ENCODE measurements around the gene SETSIP.

SETSIP gene, protein sequence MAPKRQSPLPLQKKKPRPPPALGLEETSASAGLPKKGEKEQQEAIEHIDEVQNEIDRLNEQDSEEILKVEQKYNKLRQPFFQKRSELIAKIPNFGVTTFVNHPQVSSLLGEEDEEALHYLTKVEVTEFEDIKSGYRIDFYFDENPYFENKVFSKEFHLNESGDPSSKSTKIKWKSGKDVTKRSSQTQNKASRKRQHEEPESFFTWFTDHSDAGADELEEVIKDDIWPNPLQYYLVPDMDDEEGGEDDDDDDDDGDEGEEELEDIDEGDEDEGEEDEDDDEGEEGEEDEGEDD

DNA sequence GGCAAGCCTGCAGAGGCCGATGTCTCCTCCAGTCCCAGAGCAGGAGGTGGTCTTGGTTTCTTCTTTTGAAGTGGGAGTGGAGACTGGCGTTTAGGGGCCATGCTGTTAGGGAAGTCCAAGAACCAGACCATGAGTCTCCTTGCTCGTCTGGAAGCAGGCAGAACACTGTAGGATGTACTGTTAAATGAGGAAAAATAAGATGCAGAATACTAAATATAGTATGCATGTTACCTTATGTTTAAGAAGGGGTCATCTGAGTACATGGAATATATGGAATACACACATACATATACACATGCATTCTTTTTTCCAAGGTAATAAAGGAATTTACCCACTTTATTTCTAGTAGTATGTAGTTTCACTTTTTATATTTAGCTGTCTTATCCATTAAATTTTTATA is at the start of gene SETSIP:
TSS of gene SETSIP (minus strand) at position 101 of the 400 bp plus-strand sequence. CDS start at position 101, 0 bp downstream.
- no peak for DNase-seq (ENCODE audit: low read depth, low spot score)
- Histone ChIP-seq H3K4me3 (ENCODE audit: insufficient read length, low read depth) (no peak within 1 kb of the TSS), H3K9me3 (ENCODE audit: insufficient read depth, low read length) (no peaks in the 10 kb centered on the region), H3K9ac (ENCODE audit: insufficient read length, low read depth) (no peak within 1 kb of the TSS), H3K27me3 (ENCODE audit: insufficient read depth, insufficient read length) (no peaks in the 10 kb centered on the region), H3K36me3 (ENCODE audit: insufficient read depth, insufficient read length, low read length) (no peaks in the 10 kb centered on the region), H3K4me1 (ENCODE audit: insufficient read depth, insufficient read length) (no peaks in the 10 kb centered on the region)
- no peak for TF ChIP-seq ZNF274 (IDR thresholded peaks at IDR 0.05; ENCODE audit: low read depth, low read length)
- TF ChIP-seq SUZ12 (IDR thresholded peaks at IDR 0.05; ENCODE audit: extremely low read depth, insufficient read depth, insufficient read length) = no peak
- no peak for TF ChIP-seq YY1 (IDR thresholded peaks at IDR 0.05; ENCODE audit: insufficient read depth, insufficient read length)

DNA sequence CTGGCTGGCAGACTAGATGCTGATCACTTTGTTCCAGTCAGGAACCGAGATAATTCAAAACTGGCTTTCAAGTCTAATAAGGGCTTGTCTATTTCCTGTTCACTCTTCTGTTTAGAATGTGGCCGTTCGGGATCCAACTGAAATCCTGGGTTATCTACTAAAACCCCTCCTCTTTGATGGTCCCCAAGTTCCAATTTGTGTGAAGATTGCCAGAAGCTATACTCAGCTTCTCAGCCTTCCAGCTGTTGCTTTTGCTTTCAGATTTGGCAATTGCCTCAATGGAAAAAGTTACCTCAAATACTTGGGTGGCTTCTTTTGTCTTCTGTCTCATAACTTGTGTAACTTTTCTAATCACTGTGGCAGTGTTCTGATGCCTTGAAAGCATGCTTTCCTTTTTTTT is 48.7 kb upstream of the SETSIP start:
- Histone ChIP-seq H3K36me3 (ENCODE audit: insufficient read depth, insufficient read length, low read length) (no peaks in the 10 kb centered on the region), H3K4me1 (ENCODE audit: insufficient read depth, insufficient read length) (no peaks in the 10 kb centered on the region), H3K4me3 (ENCODE audit: insufficient read length, low read depth) (no peak overlapping the region), H3K27me3 (ENCODE audit: insufficient read depth, insufficient read length) (no peaks in the 10 kb centered on the region), H3K9ac (ENCODE audit: insufficient read length, low read depth) (no peak overlapping the region), H3K9me3 (ENCODE audit: insufficient read depth, low read length) (no peaks in the 10 kb centered on the region)
- DNase-seq (ENCODE audit: low read depth, low spot score) = no peak
- TF ChIP-seq YY1 (IDR thresholded peaks at IDR 0.05; ENCODE audit: insufficient read depth, insufficient read length) (no peak), SUZ12 (IDR thresholded peaks at IDR 0.05; ENCODE audit: extremely low read depth, insufficient read depth, insufficient read length) (no peak), ZNF274 (IDR thresholded peaks at IDR 0.05; ENCODE audit: low read depth, low read length) (no peak)

DNA sequence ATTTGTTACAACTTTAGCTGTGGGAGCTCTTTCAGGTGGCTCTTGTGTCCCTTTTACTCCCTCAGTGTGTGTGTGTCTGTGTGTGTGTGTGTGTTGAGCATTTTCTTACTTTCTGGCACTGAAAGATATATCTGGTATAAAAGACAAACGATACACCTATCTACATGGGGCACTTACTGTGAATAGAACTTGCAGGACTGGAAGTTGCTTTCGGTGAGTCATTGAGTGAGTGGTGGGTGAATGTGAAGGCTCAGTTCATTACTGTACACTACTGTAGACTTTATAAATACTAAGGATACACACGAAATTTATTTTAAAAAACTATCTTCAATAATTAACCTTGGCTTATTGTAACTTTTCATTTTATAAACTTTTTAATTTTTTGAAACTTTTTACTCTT is 43.6 kb upstream of the SETSIP start:
- H3K4me1 ChIP-seq (ENCODE audit: insufficient read depth, insufficient read length) = no peaks in the 10 kb centered on the region
- TF ChIP-seq SUZ12 (IDR thresholded peaks at IDR 0.05; ENCODE audit: extremely low read depth, insufficient read depth, insufficient read length) (no peak), ZNF274 (IDR thresholded peaks at IDR 0.05; ENCODE audit: low read depth, low read length) (no peak), YY1 (IDR thresholded peaks at IDR 0.05; ENCODE audit: insufficient read depth, insufficient read length) (no peak)
- no peak for DNase-seq (ENCODE audit: low read depth, low spot score)
- H3K27me3 ChIP-seq (ENCODE audit: insufficient read depth, insufficient read length) = no peaks in the 10 kb centered on the region
- H3K9me3 ChIP-seq (ENCODE audit: insufficient read depth, low read length) = no peaks in the 10 kb centered on the region
- H3K4me3 ChIP-seq (ENCODE audit: insufficient read length, low read depth) = no peak overlapping the region
- H3K9ac ChIP-seq (ENCODE audit: insufficient read length, low read depth) = no peak overlapping the region
- no peaks in the 10 kb centered on the region for H3K36me3 ChIP-seq (ENCODE audit: insufficient read depth, insufficient read length, low read length)

DNA sequence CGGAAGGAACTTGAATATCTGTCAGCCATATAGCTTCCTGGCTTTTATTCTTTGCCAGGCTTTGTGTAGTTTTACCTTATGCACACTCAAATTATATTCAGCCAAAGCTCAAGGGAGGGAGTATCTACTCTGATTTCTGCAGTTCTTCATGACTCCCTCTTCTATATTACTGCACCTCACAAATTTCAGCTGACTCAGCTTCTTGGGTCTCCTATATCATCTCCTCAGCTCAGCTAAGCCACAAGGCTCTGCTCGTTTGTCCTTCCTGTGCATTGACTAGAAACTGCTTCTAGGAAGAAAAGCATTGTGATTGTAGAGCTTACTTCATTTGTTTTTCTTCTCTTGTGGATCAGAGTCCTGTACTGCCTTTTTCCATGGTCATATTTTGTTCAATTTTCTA is 42.3 kb upstream of the SETSIP start:
- no peaks in the 10 kb centered on the region for H3K4me1 ChIP-seq (ENCODE audit: insufficient read depth, insufficient read length)
- TF ChIP-seq SUZ12 (IDR thresholded peaks at IDR 0.05; ENCODE audit: extremely low read depth, insufficient read depth, insufficient read length) (no peak), YY1 (IDR thresholded peaks at IDR 0.05; ENCODE audit: insufficient read depth, insufficient read length) (no peak), ZNF274 (IDR thresholded peaks at IDR 0.05; ENCODE audit: low read depth, low read length) (no peak)
- no peaks in the 10 kb centered on the region for H3K27me3 ChIP-seq (ENCODE audit: insufficient read depth, insufficient read length)
- no peaks in the 10 kb centered on the region for H3K9me3 ChIP-seq (ENCODE audit: insufficient read depth, low read length)
- no peak overlapping the region for H3K9ac ChIP-seq (ENCODE audit: insufficient read length, low read depth)
- no peak for DNase-seq (ENCODE audit: low read depth, low spot score)
- no peaks in the 10 kb centered on the region for H3K36me3 ChIP-seq (ENCODE audit: insufficient read depth, insufficient read length, low read length)
- no peak overlapping the region for H3K4me3 ChIP-seq (ENCODE audit: insufficient read length, low read depth)

DNA sequence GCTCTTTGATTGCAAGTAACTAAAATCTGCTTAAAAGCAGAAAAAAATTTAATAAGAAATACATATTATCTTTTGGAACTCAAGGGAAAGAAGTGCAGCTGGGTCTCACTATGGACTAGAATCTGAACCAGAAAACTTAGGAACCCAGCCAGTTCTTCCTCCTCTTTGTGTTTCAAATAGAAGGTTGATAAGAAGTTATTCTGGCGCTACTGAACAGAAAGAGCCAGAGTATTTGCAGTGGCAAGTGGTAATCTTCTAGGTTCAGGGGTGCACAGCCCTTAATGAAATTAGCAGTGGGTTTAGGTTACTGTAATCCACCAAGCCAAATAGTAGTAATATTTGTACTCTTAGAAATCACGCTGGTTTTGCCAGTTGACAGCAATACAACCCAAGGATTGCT is 33.4 kb upstream of the SETSIP start:
- H3K4me1 ChIP-seq (ENCODE audit: insufficient read depth, insufficient read length) = no peaks in the 10 kb centered on the region
- no peaks in the 10 kb centered on the region for H3K9me3 ChIP-seq (ENCODE audit: insufficient read depth, low read length)
- H3K9ac ChIP-seq (ENCODE audit: insufficient read length, low read depth) = no peak overlapping the region
- no peak for DNase-seq (ENCODE audit: low read depth, low spot score)
- TF ChIP-seq ZNF274 (IDR thresholded peaks at IDR 0.05; ENCODE audit: low read depth, low read length) (no peak), SUZ12 (IDR thresholded peaks at IDR 0.05; ENCODE audit: extremely low read depth, insufficient read depth, insufficient read length) (no peak), YY1 (IDR thresholded peaks at IDR 0.05; ENCODE audit: insufficient read depth, insufficient read length) (no peak)
- no peak overlapping the region for H3K4me3 ChIP-seq (ENCODE audit: insufficient read length, low read depth)
- no peaks in the 10 kb centered on the region for H3K36me3 ChIP-seq (ENCODE audit: insufficient read depth, insufficient read length, low read length)
- H3K27me3 ChIP-seq (ENCODE audit: insufficient read depth, insufficient read length) = no peaks in the 10 kb centered on the region

DNA sequence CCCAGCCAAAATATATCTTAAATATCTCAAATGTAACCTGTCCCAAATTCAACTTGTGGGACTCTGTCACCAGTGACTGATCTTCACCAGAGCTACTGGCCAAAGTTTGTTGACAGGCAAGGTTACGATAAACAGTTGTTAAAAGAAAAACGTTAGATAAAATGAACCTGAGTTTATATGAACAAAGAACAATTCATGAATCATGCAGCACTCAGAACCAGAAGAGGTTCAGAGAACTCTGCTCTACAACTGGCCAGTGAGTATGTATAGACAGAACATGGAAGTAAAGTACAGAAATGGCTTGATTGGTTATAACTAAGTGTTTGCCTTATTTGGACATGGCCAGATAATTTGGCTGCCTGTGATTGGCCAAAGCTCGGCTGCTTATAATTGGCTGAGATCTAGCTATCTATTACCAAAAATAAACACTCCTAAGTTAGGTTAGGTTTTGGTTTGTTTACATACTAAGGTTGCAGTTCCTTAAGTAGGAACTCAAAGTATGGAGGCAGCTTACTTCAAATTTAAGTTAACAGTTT is 30.4 kb upstream of the SETSIP start:
- H3K4me3 ChIP-seq (ENCODE audit: insufficient read length, low read depth) = no peak overlapping the region
- no peaks in the 10 kb centered on the region for H3K4me1 ChIP-seq (ENCODE audit: insufficient read depth, insufficient read length)
- no peaks in the 10 kb centered on the region for H3K9me3 ChIP-seq (ENCODE audit: insufficient read depth, low read length)
- H3K9ac ChIP-seq (ENCODE audit: insufficient read length, low read depth) = no peak overlapping the region
- DNase-seq (ENCODE audit: low read depth, low spot score) = no peak
- no peaks in the 10 kb centered on the region for H3K36me3 ChIP-seq (ENCODE audit: insufficient read depth, insufficient read length, low read length)
- no peak for TF ChIP-seq SUZ12 (IDR thresholded peaks at IDR 0.05; ENCODE audit: extremely low read depth, insufficient read depth, insufficient read length)
- TF ChIP-seq ZNF274 (IDR thresholded peaks at IDR 0.05; ENCODE audit: low read depth, low read length) = no peak
- no peak for TF ChIP-seq YY1 (IDR thresholded peaks at IDR 0.05; ENCODE audit: insufficient read depth, insufficient read length)
- no peaks in the 10 kb centered on the region for H3K27me3 ChIP-seq (ENCODE audit: insufficient read depth, insufficient read length)

DNA sequence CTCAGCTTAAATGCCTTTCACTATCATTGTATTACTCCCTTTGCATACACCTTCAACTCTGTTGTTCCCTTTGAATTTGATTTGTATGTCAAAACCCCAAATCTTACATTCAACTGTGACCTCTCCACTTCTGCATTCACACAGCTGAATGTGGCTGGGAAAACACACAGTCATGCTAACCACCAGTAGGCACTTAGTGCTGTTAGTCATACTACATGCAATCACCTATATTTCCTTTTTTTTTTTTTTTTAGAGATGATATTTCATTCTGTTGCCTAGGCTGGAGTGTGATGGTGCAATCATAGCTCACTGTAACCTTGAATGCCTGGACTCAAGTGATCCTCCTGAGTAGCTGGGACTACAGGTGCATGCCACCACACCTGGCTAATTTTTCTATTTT is 21.1 kb upstream of the SETSIP start:
- Histone ChIP-seq H3K27me3 (ENCODE audit: insufficient read depth, insufficient read length) (no peaks in the 10 kb centered on the region), H3K9me3 (ENCODE audit: insufficient read depth, low read length) (no peaks in the 10 kb centered on the region), H3K36me3 (ENCODE audit: insufficient read depth, insufficient read length, low read length) (no peaks in the 10 kb centered on the region), H3K4me1 (ENCODE audit: insufficient read depth, insufficient read length) (no peaks in the 10 kb centered on the region), H3K9ac (ENCODE audit: insufficient read length, low read depth) (no peak overlapping the region), H3K4me3 (ENCODE audit: insufficient read length, low read depth) (no peak overlapping the region)
- no peak for DNase-seq (ENCODE audit: low read depth, low spot score)
- no peak for TF ChIP-seq SUZ12 (IDR thresholded peaks at IDR 0.05; ENCODE audit: extremely low read depth, insufficient read depth, insufficient read length)
- no peak for TF ChIP-seq YY1 (IDR thresholded peaks at IDR 0.05; ENCODE audit: insufficient read depth, insufficient read length)
- no peak for TF ChIP-seq ZNF274 (IDR thresholded peaks at IDR 0.05; ENCODE audit: low read depth, low read length)

All from NT2/D1 (cell line).